Activated CD8-positive, alpha-beta memory T cell treated with anti-CD3 and anti-CD28 coated beads for 1 hour (primary cell): ENCODE measurements around the gene SFXN5.
A peak's percentile ranks its signal among the peaks of the same experiment; 100 is the strongest.

ENCODE experiments used
- DNase-seq, 2 donors: peaks; one replicate each; pipeline ENCODE4 v3.0.0-alpha.2; 2020; ENCODE audit warnings: low read depth in 1 of 2; ENCODE audit errors: extremely low read depth in 1 of 2

SFXN5 gene

DNA sequence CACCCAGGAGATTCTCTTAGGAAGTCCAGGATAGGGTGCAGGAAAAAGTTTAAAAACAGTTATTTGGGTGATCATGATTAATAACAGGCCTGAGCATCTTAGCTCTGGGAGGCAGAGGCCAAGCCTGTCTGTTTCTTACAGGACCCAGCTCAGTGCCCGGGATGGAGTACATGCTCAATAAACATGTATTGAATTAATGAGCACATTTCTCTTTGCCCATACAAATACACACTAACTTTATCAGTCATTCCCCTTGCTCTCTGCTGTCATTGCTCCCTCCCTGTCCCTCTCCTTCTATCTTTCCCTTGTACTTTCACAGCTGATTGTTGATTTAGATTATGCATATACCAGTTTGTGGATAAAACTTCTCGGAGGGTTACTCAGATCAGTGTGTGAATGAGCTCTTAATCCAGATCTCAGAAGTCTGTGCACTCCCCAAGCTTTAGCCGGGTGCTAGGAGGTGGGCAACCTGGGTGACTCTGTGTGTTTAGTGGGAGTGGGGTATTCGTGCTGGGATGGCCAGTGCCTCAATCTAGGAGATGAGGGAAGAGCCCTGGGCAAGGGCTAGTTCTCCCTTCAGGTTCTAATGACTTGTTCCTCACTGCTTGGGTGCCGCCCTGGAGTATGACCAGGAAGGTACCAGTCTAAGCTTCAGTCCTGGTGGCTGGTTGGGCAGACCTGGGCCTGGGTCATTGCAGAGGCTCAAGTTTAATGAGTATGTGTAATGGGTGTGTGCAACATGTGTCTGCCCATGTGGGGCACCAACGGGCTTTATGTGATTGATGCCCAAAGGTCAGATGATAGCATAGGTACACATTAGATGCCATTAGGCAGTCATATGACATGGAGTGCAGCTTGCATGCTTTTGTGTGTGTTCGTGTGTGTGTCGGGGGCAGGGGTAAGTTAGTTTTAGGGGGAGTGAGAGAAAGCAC is 143.6 kb downstream of the SFXN5 start:
- no peak for DNase-seq

DNA sequence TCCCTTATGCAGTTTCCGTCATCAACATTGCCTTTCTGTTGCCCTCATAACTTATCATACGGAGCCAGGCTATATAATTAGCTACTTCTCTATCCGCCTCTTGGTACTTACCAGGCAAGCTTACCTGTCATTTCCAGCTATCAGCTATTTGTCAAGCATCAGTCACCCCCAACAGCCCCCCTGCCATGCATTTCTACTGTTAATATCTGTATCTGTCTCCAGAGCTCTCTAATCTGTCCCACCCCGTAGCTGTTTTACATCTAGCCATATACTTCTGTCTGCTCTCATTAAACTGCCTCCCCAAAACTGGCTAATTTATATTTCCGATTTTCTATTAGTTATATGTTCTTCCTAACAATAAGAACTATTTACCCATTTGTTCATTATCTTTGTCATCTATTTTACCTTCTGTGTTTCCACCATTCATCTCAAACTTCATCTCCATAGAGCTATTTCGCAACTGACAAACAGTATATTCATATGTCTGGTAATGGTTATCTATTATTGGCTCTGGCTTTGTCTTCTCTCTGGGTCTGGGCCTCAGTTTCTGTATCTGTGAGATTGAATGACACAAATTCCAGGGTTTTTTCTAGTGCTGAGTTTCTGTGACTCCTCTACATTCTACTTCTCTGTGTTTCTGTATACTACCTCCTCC is 144.6 kb downstream of the SFXN5 start:
- no peak for DNase-seq

DNA sequence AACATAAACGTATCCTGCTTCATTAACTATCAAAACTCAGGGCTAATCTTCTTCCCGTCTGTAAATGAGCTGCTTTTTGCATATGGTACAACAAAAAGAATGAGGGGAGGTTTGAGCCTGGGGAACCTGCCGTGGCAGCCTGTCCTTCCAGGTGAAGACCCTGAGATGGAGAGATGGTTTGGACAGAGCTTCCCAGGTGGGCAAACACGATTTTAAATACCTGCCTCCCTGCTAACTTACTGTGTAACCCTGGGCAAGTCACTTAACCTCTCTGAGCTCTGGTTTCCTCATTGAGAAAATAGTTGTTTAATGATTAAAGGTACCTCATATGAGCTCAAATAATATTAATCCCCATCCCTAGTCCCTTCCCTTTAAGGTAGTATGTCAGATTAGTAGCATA is 145.1 kb downstream of the SFXN5 start:
- DNase-seq: no peak

DNA sequence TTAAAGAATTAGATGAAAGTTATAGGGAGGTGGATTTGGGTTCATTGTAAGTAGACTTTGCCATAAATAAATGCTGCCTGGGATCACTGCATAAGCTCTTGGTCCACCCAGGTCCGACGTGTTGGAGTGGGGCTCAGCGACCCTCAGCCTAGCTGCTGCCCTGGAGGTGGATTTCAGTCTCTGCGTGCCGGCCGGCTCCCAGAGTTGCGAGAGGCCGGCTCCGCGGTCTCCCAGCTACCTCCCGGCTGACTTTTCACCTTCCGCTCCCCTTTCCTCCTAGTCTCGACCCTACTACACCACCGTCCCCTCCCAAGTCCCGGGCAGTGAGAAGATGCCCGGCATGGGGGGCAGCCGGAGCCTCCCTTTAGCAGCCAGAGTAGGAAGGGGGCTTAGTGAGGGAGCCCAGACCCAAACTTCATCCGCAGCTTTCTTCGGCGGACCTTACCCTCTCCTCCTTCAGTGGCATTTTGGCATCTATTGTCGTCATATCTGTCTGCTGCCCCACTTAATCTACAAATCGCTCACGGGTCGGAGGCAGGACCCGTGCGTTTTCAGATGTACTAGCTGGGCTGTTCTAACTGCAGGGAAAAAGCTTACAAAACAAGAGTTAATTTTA is 146.1 kb downstream of the SFXN5 start:
- DNase-seq: no peak

DNA sequence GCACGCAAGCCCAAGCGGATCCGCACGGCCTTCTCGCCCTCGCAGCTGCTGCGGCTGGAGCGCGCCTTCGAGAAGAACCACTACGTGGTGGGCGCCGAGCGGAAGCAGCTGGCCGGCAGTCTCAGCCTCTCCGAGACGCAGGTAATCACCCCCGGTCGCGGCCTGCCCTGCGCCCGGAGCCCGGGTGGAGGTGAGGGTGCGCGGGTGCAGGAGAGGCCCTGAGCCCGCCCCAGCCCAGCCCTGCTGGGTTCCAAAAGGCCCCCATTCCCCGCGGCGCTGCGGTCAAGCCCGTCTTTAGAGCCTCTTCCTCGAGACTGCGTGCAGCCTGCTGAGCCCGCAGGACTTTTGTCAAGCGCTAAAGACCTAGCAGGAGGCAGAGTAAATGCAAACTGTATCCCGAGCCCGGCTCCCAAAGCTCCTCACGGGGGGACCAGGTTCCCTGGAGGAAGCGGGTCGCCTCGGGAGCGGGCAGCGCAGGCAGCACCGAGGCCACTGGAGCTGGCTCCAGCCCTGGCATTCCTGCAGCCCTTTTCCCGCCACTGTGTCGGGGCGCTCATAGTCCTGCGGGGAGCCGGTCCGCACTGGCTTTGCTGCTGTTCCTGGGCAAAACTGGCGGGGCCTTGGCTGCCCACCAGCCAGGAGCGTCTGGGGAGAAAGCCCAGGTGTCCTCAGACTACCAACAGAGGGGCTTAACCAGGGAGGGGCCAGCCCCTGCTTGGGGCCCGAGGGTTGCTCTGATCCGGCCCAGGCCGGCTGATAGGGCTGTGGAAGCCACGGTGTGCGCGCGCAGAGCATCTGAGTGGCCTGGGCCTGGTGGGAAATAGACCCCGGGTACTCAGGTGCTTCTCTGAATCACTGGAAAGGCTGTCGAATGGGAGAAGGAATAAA is 146.9 kb downstream of the SFXN5 start:
- DNase-seq: no peak

DNA sequence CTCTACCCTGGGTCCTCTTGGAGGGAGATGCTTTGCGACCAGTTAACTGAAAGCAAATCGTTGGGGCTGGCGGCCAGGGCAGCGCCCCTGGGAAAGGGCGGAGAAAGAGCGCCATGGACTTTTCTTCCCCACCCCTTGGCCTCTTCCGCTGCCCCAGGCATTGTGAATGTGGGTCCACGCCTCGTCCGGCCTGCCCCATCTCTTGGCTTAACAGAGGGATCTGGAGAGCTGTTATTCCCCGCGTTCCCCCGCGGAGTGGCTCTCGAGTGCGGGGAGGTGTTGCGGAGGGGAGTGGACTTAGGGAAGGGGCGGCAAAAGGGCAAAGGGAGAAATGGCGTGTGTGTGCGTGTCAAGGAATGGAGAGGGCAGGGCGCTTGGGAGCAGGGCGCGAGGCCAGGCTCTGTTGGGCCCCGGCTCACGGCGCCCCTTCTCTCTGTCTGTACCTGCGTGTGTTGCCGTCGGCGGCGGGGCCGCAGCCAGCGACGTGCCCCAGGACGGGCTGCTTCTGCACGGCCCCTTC is 147.6 kb downstream of the SFXN5 start:
- no peak for DNase-seq

DNA sequence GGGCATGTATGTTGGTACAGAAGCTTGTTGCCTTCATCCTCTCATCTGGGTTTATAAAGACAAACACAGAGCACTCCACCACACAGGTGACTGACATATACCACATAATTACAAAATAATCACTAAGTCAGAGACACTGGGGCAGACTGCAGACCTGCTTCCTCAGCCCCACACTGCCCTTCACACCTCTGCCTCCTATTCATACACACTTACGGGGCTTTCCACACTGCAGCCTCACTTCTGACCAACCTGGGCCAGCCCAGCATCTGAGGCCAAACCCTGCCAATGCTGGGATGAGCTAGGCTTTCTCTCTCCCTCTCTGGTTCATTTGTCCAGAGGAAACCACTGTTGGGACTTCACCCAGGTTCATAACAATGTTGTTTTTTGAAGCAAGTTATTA is 149.7 kb downstream of the SFXN5 start:
- DNase-seq: no peak

DNA sequence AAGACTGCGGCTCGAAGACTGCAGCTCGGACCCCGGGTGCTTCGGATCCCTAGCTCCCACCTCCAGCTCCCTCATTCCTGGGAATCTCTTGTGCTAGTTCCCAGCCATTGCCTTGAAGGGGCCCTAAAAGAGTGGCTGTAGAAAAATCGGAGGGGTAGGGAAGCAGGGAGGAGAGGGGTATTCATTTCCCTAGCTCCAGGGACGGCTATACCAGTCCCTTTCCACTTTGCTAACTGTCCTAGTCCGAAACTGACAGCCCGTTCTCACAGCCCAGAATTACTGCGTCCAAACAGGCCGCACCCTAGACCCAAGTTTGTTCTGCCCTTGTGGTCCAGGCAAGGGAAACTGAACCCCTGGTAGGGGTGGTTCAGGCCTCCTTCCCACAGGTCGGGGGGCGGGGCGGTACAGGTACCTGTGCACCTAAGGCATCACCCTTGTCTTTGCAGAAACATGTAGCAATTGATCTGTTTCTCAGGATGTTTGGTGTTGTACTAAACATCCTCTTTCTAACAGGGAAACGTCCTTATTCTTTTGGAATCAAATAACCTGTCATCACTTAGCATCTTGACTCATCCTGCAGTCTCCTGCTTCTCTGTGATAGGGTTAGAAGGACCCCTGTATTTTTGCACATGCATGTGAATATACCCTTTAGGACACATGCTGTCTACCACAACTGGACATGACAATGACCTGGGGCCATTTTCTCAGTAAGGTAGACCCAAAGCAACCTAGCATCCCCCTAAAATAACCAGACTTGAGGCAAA is 150.2 kb downstream of the SFXN5 start:
- DNase-seq: no peak

DNA sequence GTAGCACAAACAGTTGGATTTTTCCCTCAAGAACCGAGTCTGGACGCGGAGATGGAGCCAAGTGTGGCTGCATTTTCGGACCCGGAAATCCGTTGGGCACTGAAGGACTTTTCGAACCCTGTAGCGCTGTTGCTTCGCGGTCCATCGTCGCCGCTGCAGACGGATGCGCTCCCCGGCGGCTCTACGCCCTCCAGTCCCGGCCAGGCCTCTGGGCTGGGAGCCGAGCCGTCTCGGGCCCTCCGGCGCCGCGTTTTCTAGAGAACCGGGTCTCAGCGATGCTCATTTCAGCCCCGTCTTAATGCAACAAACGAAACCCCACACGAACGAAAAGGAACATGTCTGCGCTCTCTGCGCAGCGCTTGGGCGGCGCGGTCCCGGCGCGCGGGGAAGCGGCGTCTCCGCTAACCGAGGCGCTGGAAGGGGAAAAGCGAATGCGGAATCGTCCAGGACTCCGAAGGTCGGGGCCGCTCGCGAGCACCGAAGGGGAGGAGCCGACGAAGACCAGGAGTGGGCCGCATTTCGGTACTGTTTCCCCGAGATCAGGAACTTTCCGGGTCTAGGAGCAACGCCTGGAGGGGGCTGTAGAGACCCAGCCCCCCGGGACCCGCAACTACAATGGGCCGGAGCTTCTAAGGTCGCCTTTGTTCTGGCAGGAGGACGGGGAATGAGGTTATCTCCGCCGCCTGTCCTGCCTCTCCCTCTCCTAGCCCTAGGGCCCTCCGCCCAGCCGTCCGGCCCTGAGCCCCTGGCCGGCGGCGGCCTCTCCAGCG is 151.0 kb downstream of the SFXN5 start:
- no peak for DNase-seq

DNA sequence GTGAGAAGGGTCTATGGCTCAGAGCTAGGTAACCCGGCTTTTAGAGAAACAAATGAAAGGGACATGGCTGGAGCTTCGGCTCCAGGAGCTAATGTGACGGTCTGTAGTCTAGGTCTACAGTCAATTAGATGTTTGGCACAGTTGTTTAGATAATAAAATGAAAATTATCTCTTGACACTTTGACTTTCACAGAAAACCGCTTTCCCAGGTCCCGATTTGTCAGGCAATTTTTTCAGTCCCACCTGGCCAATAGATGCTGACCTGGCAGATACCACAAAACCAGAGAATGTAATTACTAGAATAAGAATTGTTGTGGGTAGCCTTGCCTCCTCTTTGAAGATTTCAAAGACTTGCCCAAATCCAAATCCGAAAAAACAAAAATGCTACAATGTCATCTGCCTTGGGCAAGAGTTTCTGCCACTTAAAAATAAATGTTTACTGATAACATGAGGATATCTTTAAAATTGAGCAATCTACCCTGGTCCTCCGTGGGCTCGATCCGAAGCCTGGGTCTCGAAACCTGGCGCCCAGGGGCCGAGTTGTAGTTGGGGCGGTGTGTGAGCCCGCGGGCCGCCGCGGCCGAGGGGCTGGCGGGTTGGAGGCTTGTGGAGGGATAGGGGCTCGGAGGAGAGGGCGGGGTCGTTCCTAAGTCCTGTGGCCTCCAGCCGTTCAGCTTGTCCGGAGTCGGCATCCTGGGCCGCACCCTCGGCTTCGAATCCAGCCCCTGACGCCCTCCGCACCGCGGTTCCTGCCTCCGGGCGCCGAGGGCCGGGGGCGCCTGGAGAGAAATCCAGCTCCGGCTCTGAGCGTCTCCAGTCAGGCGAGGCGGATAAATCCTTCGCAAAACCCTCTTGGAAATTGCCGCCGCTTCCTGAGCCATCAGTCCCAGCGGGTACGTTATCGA is 151.8 kb downstream of the SFXN5 start:
- DNase-seq: no peak

DNA sequence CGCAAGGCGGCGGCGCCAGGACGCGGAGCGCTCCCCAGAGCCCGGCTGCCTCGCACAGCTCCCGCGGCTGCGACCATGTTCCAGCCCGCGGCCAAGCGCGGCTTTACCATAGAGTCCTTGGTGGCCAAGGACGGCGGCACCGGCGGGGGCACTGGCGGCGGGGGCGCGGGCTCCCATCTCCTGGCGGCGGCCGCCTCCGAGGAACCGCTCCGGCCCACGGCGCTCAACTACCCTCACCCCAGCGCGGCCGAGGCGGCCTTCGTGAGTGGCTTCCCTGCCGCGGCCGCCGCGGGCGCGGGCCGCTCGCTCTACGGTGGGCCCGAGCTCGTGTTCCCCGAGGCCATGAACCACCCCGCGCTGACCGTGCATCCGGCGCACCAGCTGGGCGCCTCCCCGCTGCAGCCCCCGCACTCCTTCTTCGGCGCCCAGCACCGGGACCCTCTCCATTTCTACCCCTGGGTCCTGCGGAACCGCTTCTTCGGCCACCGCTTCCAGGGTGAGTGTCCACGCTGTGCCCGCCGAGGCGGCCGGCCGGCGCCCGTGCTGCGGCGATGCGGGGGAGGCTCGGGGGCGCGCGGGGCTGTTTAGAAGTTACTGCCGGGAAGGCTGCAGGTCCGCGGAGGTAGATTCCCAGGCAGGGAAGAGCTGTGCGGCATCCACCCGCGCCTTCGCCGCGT is 153.5 kb downstream of the SFXN5 start:
- DNase-seq: no peak

DNA sequence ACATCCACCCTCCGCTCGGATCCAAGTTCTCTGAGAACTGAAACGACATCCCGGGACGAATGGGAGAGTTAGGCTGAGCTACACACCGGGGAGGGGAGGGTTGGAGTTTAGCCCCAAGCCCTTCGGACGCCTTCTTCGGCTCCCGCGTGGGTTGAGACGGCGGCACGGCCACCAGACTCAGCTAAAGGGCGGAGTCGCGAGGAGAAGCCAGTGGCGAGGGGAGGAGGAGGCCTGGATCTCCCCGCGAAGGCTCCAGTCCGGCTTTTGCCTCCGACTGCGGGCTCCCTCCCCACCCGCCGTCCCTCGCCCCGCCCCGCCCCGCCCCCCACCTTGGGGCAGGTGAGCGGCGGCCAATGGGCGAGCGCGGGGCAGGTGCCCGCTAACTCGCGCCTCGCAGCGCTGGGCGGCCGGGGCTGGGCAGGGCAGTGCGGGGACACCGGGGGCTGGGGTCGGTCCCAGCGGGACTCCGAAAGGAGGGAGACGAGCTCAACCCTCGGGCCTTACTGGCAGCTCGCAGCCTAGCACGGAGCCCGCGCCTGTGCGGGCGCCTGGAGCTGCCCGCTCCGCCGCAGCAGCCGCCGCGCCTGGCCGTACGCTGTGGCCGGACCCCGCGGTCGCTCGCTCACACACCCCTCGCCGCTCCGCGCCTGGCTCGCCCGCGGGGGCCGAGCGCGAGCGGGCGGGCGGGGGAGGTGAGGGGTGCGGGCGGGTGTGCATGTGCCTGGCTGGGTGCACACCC is 154.2 kb downstream of the SFXN5 start, which contains the start of gene EMX1:
TSS of gene EMX1 (plus strand) at position 382 of the 739 bp plus-strand sequence. CDS start at position 716, 334 bp downstream.
- DNase-seq: peak in 1 of 2 donors; percentile 21

DNA sequence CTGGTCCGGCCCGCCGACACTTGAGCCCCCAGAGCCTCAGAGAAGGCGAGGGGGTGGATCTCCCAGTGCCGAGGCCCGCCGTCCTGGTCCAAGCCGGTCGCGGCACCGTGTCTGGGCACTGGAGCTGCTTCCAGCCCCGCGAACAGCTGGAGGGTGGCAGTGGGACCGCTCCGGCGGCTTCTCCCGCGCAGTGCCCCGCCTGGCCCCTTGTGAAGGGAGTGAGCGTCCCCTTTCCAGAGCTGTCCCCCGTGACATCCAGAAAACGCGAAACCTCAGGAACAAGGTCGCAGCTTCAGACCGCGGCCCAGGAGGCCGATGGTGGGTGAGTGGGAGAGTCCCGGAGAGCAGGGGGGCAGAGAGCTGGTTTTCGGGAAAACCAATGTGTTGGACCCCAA is 154.8 kb downstream of the SFXN5 start:
- no peak for DNase-seq

DNA sequence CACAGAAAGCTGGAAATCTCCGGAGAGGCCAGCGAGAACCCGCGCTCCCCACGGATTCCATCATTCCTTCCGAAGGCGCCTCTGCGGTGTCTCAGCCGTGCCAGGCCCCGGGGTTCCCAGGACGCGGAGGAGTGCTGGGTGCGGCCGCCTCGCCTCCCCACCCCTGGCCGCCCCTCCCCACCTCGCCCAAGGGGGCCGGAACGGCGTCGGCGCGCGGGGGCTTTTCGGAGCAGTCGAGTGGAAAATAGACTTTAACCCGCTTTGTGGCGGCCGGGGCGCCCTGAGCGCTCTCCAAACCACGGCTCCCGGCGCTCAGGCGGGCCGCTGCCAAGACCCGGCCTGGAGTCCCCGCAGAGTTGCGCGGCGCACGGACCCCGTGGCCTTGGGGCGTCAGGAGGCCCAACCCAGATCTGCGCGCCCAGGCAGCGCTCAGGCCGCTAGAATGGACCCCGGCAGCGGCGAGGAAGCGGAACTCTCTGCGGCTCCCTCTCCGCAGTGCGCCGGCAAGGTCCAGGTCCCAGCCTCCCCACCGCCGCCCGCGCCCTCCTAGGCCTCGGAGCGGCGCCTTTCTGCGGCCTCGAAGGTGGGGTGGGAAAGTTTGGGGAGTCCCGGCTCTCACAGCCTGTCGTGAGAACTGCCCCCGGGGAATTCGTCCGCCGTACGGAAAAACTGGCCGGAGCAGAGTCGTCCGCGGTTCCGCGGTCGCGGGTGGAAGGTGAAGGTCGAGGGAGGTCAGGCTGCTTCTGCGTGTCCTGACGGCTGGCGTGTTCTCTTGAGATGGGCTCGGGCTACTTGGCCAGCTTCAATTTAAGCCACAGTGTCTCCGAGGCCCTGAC is 155.4 kb downstream of the SFXN5 start:
- DNase-seq: no peak

DNA sequence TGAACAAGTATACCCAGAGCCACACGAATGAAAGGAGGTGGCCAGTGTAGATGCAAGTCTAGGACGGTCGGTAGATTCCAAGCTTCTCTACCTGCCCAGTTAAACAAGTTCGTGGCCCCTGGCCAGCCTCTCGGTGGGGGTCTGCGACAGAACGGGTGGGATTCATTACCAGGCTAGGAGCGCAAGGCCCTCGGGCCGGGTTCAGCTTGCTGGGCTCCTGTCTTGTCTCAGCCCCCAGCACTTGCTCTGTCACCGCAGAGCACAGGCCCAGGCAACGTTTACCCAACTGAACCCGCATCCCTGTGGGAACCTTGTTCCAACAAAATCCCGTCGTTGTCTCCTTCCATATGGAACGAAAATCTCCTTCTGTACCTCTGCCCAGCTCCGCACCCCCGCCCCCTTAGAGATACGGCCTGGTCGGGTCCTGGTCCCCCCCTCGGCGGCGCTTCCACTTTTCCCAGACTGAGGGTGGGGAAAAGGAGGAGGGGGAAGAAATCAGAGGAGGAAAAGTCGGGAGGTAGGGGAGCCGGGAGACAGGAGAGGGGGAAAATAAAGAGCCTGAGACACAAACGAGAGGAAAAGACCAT is 156.1 kb downstream of the SFXN5 start:
- no peak for DNase-seq
